ENCODE measurements around the gene IFT80. TPM values are rescaled to one million over a fixed set of nuclear protein-coding genes. Genes with fewer than 3 reads are reported as not detected.

Gene IFT80
- total and polyA plus RNA-seq, 9 of the 15 experiments (the other 6 are each of a cell fraction or from before 2014, with no cell fraction given) = 6.7 to 21.1 (median 16.4) TPM

DNA sequence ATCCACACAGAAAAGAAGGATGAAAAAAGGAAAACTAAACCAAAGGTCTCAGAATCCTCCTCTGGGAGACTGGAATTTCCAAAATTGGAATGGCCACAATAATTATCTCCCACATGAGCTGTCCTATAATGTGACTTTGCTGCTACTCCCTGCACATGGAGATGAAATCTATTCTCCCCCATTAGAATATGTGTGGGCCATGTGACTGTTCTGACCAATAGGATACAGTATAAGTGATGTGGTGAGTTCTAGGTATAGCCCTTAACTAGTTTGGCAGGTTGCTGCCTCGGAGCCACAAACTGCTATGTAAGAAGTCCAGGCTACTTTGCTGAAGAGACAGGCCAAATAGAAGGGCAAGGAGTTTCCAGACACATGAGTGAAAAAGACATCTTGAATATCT, 45.4 kb upstream of the IFT80 start (continued):
- no peak for TF ChIP-seq ZNF3 (CRISPR knock-in tag; IDR thresholded peaks at IDR 0.05)
- no peak for TF ChIP-seq GTF2A2 (tag; IDR thresholded peaks at IDR 0.05)
- TF ChIP-seq, protein P1, sequence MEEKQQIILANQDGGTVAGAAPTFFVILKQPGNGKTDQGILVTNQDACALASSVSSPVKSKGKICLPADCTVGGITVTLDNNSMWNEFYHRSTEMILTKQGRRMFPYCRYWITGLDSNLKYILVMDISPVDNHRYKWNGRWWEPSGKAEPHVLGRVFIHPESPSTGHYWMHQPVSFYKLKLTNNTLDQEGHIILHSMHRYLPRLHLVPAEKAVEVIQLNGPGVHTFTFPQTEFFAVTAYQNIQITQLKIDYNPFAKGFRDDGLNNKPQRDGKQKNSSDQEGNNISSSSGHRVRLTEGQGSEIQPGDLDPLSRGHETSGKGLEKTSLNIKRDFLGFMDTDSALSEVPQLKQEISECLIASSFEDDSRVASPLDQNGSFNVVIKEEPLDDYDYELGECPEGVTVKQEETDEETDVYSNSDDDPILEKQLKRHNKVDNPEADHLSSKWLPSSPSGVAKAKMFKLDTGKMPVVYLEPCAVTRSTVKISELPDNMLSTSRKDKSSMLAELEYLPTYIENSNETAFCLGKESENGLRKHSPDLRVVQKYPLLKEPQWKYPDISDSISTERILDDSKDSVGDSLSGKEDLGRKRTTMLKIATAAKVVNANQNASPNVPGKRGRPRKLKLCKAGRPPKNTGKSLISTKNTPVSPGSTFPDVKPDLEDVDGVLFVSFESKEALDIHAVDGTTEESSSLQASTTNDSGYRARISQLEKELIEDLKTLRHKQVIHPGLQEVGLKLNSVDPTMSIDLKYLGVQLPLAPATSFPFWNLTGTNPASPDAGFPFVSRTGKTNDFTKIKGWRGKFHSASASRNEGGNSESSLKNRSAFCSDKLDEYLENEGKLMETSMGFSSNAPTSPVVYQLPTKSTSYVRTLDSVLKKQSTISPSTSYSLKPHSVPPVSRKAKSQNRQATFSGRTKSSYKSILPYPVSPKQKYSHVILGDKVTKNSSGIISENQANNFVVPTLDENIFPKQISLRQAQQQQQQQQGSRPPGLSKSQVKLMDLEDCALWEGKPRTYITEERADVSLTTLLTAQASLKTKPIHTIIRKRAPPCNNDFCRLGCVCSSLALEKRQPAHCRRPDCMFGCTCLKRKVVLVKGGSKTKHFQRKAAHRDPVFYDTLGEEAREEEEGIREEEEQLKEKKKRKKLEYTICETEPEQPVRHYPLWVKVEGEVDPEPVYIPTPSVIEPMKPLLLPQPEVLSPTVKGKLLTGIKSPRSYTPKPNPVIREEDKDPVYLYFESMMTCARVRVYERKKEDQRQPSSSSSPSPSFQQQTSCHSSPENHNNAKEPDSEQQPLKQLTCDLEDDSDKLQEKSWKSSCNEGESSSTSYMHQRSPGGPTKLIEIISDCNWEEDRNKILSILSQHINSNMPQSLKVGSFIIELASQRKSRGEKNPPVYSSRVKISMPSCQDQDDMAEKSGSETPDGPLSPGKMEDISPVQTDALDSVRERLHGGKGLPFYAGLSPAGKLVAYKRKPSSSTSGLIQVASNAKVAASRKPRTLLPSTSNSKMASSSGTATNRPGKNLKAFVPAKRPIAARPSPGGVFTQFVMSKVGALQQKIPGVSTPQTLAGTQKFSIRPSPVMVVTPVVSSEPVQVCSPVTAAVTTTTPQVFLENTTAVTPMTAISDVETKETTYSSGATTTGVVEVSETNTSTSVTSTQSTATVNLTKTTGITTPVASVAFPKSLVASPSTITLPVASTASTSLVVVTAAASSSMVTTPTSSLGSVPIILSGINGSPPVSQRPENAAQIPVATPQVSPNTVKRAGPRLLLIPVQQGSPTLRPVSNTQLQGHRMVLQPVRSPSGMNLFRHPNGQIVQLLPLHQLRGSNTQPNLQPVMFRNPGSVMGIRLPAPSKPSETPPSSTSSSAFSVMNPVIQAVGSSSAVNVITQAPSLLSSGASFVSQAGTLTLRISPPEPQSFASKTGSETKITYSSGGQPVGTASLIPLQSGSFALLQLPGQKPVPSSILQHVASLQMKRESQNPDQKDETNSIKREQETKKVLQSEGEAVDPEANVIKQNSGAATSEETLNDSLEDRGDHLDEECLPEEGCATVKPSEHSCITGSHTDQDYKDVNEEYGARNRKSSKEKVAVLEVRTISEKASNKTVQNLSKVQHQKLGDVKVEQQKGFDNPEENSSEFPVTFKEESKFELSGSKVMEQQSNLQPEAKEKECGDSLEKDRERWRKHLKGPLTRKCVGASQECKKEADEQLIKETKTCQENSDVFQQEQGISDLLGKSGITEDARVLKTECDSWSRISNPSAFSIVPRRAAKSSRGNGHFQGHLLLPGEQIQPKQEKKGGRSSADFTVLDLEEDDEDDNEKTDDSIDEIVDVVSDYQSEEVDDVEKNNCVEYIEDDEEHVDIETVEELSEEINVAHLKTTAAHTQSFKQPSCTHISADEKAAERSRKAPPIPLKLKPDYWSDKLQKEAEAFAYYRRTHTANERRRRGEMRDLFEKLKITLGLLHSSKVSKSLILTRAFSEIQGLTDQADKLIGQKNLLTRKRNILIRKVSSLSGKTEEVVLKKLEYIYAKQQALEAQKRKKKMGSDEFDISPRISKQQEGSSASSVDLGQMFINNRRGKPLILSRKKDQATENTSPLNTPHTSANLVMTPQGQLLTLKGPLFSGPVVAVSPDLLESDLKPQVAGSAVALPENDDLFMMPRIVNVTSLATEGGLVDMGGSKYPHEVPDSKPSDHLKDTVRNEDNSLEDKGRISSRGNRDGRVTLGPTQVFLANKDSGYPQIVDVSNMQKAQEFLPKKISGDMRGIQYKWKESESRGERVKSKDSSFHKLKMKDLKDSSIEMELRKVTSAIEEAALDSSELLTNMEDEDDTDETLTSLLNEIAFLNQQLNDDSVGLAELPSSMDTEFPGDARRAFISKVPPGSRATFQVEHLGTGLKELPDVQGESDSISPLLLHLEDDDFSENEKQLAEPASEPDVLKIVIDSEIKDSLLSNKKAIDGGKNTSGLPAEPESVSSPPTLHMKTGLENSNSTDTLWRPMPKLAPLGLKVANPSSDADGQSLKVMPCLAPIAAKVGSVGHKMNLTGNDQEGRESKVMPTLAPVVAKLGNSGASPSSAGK (IDR thresholded peaks at IDR 0.05) = peak; percentile 62
- peak; percentile 86 for TF ChIP-seq RAD51 (IDR thresholded peaks at IDR 0.05; ENCODE audit: borderline replicate concordance, low read depth)
- TF ChIP-seq, protein P2, sequence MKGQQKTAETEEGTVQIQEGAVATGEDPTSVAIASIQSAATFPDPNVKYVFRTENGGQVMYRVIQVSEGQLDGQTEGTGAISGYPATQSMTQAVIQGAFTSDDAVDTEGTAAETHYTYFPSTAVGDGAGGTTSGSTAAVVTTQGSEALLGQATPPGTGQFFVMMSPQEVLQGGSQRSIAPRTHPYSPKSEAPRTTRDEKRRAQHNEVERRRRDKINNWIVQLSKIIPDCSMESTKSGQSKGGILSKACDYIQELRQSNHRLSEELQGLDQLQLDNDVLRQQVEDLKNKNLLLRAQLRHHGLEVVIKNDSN (CRISPR knock-in tag; IDR thresholded peaks at IDR 0.05) = peak; percentile 93
- no peak for TF ChIP-seq ARNT (IDR thresholded peaks at IDR 0.05)
- no peak for TF ChIP-seq ZBED1 (IDR thresholded peaks at IDR 0.05)
- TF ChIP-seq, protein P3, sequence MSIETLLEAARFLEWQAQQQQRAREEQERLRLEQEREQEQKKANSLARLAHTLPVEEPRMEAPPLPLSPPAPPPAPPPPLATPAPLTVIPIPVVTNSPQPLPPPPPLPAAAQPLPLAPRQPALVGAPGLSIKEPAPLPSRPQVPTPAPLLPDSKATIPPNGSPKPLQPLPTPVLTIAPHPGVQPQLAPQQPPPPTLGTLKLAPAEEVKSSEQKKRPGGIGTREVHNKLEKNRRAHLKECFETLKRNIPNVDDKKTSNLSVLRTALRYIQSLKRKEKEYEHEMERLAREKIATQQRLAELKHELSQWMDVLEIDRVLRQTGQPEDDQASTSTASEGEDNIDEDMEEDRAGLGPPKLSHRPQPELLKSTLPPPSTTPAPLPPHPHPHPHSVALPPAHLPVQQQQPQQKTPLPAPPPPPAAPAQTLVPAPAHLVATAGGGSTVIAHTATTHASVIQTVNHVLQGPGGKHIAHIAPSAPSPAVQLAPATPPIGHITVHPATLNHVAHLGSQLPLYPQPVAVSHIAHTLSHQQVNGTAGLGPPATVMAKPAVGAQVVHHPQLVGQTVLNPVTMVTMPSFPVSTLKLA (conservative IDR thresholded peaks at IDR 0.05) = peak; percentile 11 to 34; a peak in 1 of 4 replicates
- no peak for TF ChIP-seq ZNF12 (CRISPR knock-in tag; IDR thresholded peaks at IDR 0.05)
- no peak for TF ChIP-seq ZNF75A (CRISPR knock-in tag; IDR thresholded peaks at IDR 0.05)
- peak; percentile 54; the same call in 1 of the 2 replicates for TF ChIP-seq L3MBTL2 (IDR thresholded peaks at IDR 0.05)
- no peak for TF ChIP-seq RFX5 (IDR thresholded peaks at IDR 0.05; ENCODE audit: low read depth, low read length)
- TF ChIP-seq ZNF24 (IDR thresholded peaks at IDR 0.05) = no peak
- TF ChIP-seq GABPB1 (CRISPR knock-in tag; IDR thresholded peaks at IDR 0.05) = no peak
- peak; percentile 30; the same call in 1 of the 2 replicates for TF ChIP-seq TEAD4 (IDR thresholded peaks at IDR 0.05; ENCODE audit: low read length)
- no peak for TF ChIP-seq TEAD4 (CRISPR knock-in tag; IDR thresholded peaks at IDR 0.05; ENCODE audit: borderline replicate concordance)

Data from K562 (cell line).